ENCODE results near the gene POGZ. TPM values are rescaled to one million over a fixed set of nuclear protein-coding genes. Genes with fewer than 3 reads are reported as not detected.

POGZ gene
- total RNA-seq, 4 donors from 2014 or later = 25.8 to 68.2 (median 47.3) TPM

DNA sequence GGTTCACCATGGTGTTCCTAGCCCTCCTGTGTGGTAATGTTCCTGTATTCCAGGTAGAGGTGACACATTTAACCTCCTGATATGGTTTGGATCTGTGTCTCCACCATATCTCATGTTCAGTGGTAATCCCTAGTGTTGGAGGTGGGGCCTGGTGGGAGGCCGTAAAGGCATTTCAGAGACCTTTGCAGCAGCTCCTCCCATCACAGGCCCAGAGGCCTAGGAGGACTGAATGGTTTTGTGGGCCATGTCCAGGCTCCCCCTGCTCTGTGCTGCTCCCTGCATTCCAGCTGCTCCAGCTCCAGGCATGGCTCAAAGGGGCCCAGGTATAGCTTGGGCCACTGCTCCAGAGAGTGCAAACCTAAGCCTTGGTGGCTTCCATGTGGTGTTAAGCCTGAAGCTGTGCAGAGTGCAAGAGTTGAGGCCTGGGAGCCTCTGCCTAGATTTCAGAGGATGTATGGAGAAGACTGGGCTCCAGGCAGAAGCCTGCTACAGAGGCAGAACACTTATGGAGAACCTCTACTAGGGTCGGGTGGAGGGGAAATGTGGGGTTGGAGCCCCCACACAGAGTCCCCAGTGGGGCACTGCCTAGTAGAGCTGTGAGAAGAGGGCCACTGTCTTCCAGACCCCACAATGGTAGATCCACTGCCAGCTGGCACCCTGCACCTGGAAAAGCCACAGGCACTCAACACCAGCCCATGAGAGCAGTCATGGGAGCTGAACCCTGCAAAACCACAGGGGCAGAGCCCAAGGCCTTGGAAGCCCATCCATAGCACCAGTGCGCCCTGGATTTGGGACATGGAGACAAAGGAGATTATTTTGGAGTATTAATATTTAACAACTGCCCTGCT lies 96.8 kb downstream of the POGZ start:
- 100% methylated on average over 1 of the region's 3 CpGs for WGBS, 2 donors (ENCODE audit: low coverage in 1 of 2)
- H3K27me3 ChIP-seq = no peaks in the 10 kb centered on the region
- TF ChIP-seq EP300 (IDR thresholded peaks at IDR 0.05) (no peak), POLR2A (IDR thresholded peaks at IDR 0.05) (no peak), POLR2AphosphoS5 (IDR thresholded peaks at IDR 0.05) (no peak)
- TF ChIP-seq, protein P1, sequence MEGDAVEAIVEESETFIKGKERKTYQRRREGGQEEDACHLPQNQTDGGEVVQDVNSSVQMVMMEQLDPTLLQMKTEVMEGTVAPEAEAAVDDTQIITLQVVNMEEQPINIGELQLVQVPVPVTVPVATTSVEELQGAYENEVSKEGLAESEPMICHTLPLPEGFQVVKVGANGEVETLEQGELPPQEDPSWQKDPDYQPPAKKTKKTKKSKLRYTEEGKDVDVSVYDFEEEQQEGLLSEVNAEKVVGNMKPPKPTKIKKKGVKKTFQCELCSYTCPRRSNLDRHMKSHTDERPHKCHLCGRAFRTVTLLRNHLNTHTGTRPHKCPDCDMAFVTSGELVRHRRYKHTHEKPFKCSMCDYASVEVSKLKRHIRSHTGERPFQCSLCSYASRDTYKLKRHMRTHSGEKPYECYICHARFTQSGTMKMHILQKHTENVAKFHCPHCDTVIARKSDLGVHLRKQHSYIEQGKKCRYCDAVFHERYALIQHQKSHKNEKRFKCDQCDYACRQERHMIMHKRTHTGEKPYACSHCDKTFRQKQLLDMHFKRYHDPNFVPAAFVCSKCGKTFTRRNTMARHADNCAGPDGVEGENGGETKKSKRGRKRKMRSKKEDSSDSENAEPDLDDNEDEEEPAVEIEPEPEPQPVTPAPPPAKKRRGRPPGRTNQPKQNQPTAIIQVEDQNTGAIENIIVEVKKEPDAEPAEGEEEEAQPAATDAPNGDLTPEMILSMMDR (IDR thresholded peaks at IDR 0.05) = no peak
- H3K36me3 ChIP-seq = peaks cover 0 to 53% of the 10 kb centered on the region in 2 donors
- ATAC-seq = no peak
- peaks cover 0 to 4% (median 0%) of the 10 kb centered on the region in 3 donors for H3K9me3 ChIP-seq
- H3K4me3 ChIP-seq = no peak overlapping the region
- H3K27ac ChIP-seq = no peak overlapping the region
- peaks cover 0 to 3% (median 0%) of the 10 kb centered on the region in 3 donors for H3K4me1 ChIP-seq

DNA sequence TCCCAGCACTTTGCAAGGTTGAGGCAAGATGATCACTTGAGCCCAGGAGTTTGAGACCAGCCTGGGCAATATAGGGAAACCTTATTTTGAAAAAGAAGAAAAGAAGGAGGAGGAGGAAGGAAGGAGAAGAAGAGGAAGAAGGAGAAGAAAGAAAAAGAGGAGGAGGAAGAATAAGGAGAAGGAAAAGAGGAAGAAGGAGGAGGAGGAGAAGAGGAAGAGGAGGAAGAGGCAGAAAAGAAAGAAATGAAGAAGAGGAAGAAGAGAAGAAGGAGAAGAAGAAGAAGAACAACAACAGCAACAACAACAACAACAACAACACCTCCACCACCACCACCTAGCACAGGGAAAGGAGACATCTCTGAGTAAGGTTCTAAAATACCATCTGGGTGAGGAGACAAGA lies 97.4 kb downstream of the POGZ start:
- H3K9me3 ChIP-seq = peaks cover 0 to 4% (median 0%) of the 10 kb centered on the region in 3 donors
- ATAC-seq = no peak
- H3K36me3 ChIP-seq = peaks cover 0 to 47% of the 10 kb centered on the region in 2 donors
- H3K27me3 ChIP-seq = no peaks in the 10 kb centered on the region
- no peak overlapping the region for H3K4me3 ChIP-seq
- TF ChIP-seq POLR2AphosphoS5 (IDR thresholded peaks at IDR 0.05) = no peak
- no peak for TF ChIP-seq POLR2A (IDR thresholded peaks at IDR 0.05)
- TF ChIP-seq, protein P1 (IDR thresholded peaks at IDR 0.05) = no peak
- TF ChIP-seq EP300 (IDR thresholded peaks at IDR 0.05) = no peak
- H3K27ac ChIP-seq = no peak overlapping the region
- no peaks in the 10 kb centered on the region for H3K4me1 ChIP-seq

DNA sequence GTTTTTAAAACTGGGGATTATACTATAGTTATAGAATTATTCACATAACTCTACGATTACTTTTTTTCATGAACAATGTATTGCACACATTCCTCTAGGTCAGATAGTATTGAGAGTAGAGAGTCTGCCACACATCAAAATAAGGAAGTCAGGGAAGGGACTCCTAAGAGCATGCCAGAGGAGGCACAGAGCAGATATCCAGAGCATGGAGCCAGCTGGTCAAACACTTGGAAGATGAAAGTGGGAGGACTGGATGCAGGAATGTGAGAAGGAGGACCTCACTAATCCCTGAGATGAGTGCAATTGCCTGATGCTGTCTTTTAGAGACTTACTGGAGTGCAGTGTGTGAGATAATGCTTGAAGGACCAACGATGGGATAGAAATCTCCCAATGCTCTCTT lies 102.6 kb downstream of the POGZ start:
- 38 to 50% methylated on average over 2 of the region's 2 CpGs for WGBS, 2 donors (ENCODE audit: low coverage in 1 of 2)
- Histone ChIP-seq H3K27me3 (no peaks in the 10 kb centered on the region), H3K9me3 (no peaks in the 10 kb centered on the region), H3K36me3 (no peaks in the 10 kb centered on the region), H3K4me1 (no peaks in the 10 kb centered on the region), H3K4me3 (no peak overlapping the region), H3K27ac (no peak overlapping the region)
- TF ChIP-seq, protein P1 (IDR thresholded peaks at IDR 0.05) = no peak
- no peak for TF ChIP-seq POLR2A (IDR thresholded peaks at IDR 0.05)
- no peak for ATAC-seq

Small RNA genes within 50 kb of the gene (small RNA-seq; reads per million reads assigned to genes)
- gene RNY4P25 = 9.2 to 24.3 (median 12.1) reads per million in 4 donors

Other genes with a start within 250 kb of the POGZ start
- gene PSMD4, start 204.8 kb downstream of the POGZ start, total RNA-seq = 100 to 1,000 TPM; 163 to 184 (median 171) TPM
- 10 to 100 TPM; 18.4 to 27.6 (median 24.4) TPM for gene ZNF687, start 177.2 kb downstream of the POGZ start, total RNA-seq
- 100 to 1,000 TPM in 2 of 4 donors, 10 to 100 TPM in 2; 95.0 to 104 (median 97.9) TPM for gene PI4KB, start 132.1 kb downstream of the POGZ start, total RNA-seq
- 10 to 100 TPM; 32.6 to 66.1 (median 44.5) TPM for gene RFX5, start 112.2 kb downstream of the POGZ start, total RNA-seq
- gene SELENBP1, start 86.8 kb downstream of the POGZ start, total RNA-seq = 100 to 1,000 TPM in 2 of 4 donors, 10 to 100 TPM in 2; 52.8 to 251 (median 109) TPM
- 100 to 1,000 TPM; 192 to 245 (median 232) TPM for gene PSMB4, start 59.9 kb downstream of the POGZ start, total RNA-seq
- 1 to 10 TPM in 1 of 4 donors, under 1 TPM in 3; 0.13 to 2.2 (median 0.29) TPM for gene CGN, start 51.9 kb upstream of the POGZ start, total RNA-seq
- 10 to 100 TPM; 15.1 to 20.4 (median 17.5) TPM for gene TUFT1, start 80.8 kb upstream of the POGZ start, total RNA-seq
- 10 to 100 TPM; 48.1 to 61.1 (median 53.8) TPM for gene SNX27, start 152.6 kb upstream of the POGZ start, total RNA-seq

Data from gastroesophageal sphincter (tissue), 4 donors.